NB4 (cell line): ENCODE results near the gene MYO18A.

Experiments used
- DNase-seq: peaks from one replicate; pipeline ENCODE4 v3.0.0; 2010; ENCODE audit warnings: low read depth
- H3K4me3 ChIP-seq: one replicate; pipeline ENCODE4 v1.5.1; 2011; ENCODE audit warnings: mild to moderate bottlenecking, low read depth, low read length, moderate library complexity
- CTCF ChIP-seq: IDR thresholded peaks from one replicate; pipeline ENCODE4 v1.5.1; 2012; ENCODE audit warnings: low read depth, low read length
- MAX ChIP-seq: IDR thresholded peaks from 2 replicates; pipeline ENCODE4 v1.6.1; 2011; ENCODE audit warnings: low read depth, low read length
- MYC ChIP-seq: IDR thresholded peaks from 2 replicates; pipeline ENCODE4 v1.6.1; 2011; ENCODE audit warnings: low read depth, low read length
- POLR2A ChIP-seq: IDR thresholded peaks from 2 replicates; pipeline ENCODE4 v1.6.1; 2011; ENCODE audit warnings: mild to moderate bottlenecking; ENCODE audit not compliant: insufficient read length; ENCODE audit errors: extremely low read depth

The MYO18A gene

GRCh38 chr17:29039764-29040598 is 140.2 kb downstream of the MYO18A start:
- TF ChIP-seq POLR2A = no peak
- TF ChIP-seq CTCF = no peak
- no peak for TF ChIP-seq MAX
- no peak for TF ChIP-seq MYC
- H3K4me3 ChIP-seq = no peak overlapping the region
- no peak for DNase-seq

GRCh38 chr17:29038085-29038795 is 142.0 kb downstream of the MYO18A start:
- H3K4me3 ChIP-seq = no peak overlapping the region
- TF ChIP-seq CTCF (no peak), MYC (no peak), POLR2A (no peak), MAX (no peak)
- DNase-seq = no peak

- no peak for DNase-seq
- TF ChIP-seq MYC = no peak
- TF ChIP-seq CTCF = no peak
- TF ChIP-seq POLR2A = no peak
- TF ChIP-seq MAX = no peak
- H3K4me3 ChIP-seq = no peak overlapping the region
These were observed 142.5 kb downstream of the MYO18A start for GRCh38 chr17:29037739-29038084.

GRCh38 chr17:29036584-29036983 is 143.6 kb downstream of the MYO18A start:
- no peak for TF ChIP-seq CTCF
- no peak for DNase-seq
- H3K4me3 ChIP-seq = no peak overlapping the region

- DNase-seq = no peak
- no peak overlapping the region for H3K4me3 ChIP-seq
- TF ChIP-seq CTCF (no peak), MAX (no peak), MYC (no peak), POLR2A (no peak)
These were observed 145.7 kb downstream of the MYO18A start for GRCh38 chr17:29034510-29034909.
